ENCODE data around the gene COG7.
"Not testable (repeated sequence)": the region's sequence is repeated elsewhere in the genome, so short reads cannot be mapped to it uniquely, and the experiment has no call there.

The COG7 gene

DNA sequence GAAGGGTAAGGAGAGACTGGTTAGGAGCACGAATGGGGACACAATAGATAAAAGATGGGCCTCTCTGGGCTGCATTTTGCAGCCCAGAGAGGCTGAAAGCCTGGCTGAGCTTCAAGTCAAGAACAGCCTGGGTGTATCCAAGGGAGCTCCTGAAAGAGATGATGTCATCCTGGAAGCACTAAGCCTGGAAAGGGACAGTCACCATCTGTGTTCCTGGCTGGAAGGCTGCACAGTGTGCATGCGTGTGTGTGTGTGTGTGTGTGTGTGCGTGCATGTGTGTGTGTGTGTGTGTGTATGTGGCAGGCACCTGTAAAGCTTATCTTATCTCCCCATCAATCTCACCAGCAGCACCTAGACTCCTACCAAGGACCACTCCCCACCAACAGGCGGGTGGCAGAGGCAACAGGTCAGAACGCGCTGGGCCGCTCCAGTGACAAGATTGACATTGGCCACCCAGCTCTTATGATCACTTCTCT, 44.1 kb downstream of the COG7 start:
- no peak for DNase-seq

DNA sequence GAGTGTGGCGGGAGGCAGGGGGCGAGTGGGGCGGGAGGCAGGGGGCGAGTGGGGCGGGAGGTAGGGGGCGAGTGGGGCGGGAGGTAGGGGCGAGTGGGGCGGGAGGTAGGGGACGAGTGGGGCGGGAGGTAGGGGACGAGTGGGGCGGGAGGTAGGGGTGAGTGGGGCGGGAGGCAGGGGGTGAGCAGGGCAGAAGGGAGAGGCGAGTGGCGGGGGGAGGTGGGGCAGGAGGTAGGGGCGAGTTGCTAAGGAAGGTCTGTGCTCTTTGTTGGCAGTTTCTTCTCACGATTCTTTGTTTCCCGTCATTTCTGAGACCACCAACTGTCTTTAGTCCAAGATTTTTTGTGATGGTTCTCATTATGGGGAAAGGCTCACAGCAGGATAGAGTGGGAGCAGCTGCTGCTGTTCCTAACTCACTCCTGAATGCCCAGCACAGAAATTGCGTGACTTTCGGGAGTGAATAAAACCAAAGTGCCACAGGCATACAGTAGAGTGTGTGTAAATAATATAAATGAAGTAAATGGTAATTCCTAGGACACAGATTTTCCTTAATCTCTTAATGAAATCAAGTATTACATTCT, 44.7 kb downstream of the COG7 start:
- no peak for DNase-seq

DNA sequence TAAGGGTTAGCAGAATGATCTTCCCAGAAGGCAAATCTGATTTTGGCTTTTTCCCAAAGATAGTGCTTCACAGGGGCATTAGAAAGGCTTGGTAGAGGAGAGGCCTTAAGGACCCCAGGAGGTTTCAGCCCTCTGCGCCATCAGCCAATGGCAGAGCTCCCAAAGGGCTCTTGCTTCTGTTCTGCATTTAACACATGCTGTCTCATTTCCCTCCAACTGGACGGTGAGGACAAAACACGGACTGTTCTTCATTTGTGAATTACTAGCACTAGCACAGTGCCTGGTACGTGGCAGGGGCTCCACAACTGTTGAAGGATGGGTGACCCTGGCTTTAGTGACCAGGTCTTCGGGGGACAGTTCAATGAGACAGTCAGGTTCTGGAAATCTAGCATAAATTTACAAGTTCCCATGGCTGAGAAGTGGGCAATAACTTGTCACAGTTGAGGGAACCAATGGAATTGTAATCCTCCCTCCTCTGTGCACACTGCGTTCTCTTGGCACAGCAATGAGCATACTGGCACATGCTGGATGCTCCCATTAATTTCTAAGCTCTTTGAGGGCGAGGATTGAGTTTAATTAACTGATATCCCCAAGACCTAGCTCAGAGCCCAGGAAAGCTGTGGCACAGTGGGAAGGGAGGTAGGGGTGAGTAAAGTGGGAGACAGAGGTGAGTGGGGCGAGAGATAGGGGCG, 45.4 kb downstream of the COG7 start:
- DNase-seq, result no peak

DNA sequence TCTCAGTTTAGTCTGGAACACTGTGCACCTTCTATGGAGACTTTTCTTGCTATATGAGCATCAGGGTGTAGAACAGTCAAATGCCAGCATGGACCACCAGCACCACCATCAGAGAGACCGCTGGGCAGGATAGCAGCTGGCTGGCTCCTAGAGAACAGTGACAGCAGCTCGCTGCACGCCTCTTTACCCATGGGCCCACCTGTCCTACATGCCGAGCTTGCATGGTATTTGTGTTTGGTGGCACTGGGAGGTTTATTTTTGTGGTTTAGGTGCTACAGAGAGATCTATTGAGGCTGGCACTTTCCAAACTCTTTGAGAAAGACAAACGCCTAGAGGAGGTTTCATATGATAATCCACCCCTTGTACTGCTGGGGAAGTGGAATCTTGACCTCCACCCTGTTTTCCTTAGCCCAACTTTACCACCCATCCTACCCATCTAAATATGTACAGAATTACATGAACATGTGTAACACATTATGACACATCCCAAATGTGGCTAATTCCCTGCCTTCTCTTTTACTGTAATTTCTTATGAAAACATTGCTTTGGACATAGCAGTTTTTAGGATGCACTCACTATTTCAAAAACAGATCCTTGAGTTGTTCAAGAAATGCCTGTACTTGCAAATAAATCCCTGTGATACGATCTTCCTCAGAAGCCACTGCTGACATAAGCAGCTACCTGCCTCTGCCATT, 46.3 kb downstream of the COG7 start:
- no peak for DNase-seq

DNA sequence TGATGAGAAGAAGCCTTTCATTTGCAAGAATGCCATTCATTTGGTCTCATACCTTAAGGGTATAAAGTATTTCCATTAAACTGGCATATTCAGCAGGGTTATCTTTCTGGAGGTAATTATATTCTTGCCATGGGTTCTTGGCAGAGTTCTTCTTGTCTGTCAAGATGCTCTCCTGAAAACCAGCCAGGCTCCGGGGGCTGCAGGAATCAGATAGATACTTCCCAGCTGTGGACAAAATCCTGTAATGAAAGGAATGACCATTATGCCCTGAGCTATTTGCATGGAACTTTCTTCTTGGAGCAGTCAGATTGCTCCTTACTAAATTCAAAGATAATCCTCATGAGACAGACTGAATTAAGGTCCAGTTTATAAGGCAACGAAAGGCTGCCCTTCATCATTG, 47.0 kb downstream of the COG7 start:
- DNase-seq, result no peak

DNA sequence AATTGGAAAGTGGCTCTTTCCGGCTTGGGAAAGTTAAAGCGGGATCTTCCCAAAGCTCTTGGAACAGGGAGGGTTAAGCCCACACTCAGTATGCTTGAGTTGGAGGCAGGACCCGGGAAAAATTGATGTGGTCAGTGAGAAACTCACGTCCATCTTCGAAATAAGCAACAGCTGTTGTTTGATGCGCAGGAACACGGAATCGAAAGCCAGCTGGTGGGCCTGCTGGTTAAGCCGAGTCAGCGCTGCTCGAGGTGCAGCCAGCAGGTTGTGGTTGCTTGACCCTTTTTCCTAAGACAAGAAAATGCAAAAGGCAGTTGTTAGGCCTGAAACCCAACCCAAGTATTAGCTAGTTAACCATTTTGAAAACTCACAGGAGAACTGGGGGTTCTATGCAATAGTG, 49.4 kb downstream of the COG7 start:
- DNase-seq, result no peak

DNA sequence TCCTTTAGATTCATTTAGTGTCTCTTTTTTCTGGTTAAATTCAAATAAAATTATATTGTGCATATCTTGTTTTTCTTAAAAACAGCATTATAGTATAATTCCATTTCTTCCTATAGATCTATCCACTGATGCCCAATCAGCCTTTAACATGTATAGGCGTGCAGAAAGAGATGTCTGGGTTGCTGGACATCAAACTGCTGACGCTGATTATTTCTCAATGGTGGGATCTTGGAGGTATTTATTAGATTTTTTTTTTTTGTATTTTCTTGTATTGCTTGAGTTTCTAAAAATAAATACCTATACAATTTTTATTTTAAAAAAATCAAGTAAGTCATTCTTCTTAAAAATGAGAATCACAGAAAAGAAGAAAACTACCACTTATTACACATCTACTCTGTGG, 50.9 kb downstream of the COG7 start:
- DNase-seq, result no peak

DNA sequence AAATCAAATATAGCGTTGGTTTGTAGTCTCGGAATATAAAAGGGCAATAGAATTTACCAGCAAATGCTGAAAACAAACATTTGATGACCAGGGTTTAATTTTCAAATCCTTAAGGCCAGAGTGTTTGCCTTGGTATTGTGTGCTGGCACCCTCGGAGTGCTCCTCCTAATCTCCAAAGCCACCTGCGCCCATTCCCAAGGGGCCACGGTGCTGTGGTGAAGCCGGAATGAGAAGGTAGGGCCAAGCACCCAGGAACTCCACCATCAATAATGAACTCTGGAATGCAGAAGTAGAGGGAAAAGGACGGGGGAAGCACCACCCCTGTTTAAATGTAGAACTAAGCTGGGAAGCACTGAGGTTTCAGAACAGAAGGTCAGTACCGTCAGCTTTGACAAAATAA, 51.9 kb downstream of the COG7 start:
- DNase-seq, result no peak

DNA sequence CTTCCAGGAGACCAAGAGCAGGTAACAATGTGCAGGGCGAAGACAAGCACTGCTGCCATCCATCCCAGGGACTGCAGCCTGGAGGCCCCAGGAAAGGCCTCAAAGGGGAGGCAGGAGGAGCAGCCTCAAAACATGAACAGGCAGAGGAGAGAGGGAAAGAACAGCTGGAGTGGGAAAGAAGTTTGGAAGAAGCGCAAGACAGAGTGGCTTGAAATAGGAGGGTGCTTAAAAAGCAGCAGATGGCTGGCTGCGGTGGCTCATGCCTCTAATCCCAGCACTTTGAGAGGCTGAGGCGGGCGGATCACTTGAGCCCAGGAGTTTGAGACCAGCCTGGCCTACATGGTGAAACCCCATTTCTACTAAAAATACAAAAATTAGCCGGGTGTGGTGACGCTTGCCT, 52.5 kb downstream of the COG7 start:
- DNase-seq, result not testable (repeated sequence)

DNA sequence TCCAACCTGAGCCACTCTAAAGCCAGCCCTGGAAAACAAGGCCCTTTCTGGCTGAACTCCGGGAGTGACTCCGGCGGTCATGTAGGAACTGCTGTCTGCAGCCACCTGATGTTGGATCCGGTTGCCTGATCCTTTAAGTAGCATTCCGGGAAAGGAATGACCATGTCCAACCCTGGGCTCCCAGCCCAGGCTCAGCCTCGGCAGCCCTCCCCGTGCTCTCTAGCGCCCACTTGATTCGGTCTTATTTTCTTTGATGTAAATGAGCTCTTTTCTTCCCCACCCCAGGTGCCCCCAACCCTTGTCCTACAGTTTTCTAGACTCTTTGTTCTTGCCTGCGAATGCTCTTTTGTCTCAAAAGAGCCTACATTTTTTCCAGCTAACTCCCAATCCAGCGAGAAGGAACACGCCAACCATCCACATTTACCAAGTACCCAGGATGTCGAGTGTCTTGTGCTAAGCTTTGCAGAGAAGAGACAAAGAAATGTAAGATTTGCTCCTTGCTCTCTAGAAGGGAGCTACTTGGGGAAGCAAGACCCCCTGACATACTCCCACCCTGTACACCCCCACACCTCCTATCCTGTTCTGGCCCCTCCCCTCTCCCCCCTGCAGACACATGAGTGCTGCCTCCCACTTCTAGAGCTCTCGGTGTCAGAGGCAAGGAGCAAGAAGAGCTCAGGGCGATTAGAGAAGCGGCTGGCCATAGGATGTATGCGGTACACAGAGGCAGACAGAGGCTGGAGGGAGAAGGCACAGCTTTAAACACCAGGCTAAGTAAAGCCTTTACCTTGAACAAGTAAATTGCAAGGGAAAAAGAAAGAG, 53.8 kb downstream of the COG7 start:
- DNase-seq, result no peak

DNA sequence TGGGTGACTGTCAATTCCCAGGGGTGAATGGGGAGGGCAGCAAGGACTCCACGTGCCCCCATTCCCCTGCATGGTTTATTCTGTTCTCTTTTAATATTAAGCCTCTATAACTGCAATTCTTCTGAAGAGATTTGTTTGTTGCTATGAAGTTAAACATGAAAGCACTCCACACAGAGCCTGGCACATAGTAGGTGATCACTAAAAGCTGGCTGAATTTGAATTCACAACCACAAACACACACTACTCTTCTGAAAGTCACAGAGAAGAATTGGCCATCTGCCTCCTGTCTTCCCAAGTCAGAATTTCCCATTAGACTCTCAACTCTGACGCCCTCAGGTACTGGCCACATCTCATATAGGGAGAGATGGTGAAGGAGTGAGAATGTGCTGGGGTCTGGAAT, 55.5 kb downstream of the COG7 start:
- no peak for DNase-seq

DNA sequence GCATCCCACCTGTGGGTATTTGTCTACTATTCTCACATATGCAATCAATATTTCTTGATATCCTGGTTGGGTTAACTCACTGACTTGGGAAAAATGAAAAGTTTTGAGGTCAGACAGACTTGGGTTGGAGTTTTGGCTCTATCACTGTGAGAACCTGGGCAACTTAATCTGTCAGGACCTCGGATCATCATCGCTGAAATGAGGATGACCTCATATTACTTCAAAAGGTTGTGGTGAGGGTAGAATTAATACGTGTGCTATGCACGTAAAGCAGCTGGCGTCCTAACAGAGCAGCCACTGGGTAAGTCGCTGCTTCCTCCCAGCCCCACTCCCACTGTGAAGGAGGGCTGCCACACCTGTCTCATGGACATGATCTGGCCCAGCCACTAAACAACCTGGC, 57.3 kb downstream of the COG7 start:
- no peak for DNase-seq

DNA sequence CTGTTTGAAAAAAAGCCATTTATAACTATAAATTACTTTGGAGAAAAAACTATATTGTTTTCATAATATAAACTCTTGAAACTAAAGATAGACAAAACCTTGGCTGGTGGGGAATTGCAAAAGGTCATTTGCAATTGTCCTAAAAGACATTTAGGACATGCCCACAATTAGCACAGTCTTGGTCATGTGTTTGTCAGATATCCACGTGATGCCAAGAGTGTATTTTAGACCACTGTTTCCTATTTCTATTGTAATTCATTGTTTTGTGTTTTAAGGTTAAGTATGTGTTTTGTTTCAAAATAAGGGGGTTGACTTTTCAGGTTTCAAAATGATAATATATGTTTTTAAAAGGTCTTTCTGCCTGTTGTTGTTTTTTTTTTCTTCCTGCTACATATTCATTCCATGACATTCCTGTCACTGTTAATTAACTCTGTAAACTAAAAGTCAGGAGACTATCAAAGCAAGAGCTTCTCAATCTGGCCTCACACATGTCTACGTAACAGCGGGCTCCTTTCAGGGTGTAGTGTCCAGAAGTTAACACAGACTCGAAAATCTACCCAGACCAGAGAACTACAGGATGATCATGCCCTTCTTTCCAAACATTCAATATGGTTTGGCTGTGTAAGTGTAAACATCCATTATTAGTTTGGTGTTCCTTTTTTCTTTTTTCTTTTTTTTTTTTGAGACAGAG, 58.7 kb downstream of the COG7 start:
- no peak for DNase-seq

DNA sequence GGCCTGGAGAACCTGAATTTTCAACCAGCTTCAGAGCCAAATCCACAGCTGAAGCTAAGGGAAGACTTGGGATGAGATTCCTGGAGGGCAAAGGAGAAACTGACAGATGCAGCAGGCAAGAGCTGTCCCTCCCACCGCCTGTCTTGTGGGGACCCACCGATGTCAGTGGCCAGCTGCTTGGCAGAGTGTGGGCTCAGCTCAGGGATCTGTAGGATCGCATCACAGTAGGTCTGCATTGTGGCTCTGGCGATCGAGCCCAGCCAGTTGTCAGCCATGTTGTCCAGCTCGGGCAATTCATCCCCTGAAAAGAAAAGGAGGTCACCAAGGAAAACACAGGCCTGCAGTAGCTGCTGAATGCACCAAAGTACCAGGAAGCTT, 60.8 kb downstream of the COG7 start:
- DNase-seq, result no peak

DNA sequence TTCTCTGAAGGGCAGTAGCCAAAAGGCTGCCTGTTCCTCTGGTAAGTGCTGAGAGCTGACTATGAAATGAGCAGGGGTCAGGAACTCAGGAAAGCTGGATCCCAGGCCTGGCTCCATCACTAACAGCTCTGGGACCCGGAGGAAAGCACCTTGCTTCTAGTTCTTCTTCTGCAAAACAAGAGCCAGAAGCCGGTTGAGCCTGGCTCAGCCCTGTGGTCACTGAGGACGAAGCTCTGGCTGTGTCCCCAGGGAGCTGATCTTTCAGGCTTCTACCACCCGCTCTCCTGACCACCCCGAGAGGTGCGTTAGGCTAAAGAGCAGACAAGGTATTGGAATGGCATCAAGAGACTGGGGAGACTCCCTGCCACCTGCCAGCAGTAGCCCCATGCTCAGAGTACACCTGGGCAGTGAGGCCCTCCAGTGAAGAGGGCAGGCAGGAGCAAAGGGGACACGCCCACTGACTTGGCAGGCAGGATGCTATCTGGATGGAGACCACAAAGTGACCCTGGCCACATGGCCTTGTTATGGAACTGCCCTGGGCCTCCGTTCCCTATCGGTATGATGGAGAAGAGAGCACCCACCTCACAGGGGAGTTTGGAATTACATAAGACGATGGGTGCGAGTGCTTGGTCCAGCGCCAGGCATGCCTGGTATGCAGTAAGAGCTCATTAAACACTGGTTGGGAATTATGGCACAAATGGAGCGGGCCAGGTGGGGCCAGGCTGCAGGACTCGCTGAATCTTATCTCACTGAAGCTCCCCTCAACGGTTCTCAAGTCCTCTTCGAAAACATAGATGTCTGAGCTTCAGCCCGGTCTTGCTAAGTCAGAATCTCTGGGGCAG, 61.4 kb downstream of the COG7 start:
- no peak for DNase-seq

DNA sequence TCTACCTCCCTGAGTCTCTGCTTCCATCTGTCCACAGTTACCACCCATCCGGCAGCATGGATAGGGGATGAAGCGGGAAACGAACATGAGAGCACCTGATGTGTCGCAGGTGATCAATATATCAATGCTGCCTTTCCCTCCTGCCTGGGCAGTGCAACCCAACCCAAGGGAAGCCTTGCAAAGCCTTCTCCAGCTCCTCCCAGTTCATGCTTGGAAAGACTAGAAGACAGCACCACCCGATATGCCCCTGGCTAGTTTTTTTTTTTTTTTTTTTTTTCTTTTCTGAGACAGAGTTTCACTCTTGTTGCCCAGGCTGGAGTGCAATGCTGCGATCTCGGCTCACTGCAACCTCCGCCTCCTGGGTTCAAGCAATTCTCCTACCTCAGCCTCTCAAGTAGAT, 63.1 kb downstream of the COG7 start:
- DNase-seq, result not testable (repeated sequence)

DNA sequence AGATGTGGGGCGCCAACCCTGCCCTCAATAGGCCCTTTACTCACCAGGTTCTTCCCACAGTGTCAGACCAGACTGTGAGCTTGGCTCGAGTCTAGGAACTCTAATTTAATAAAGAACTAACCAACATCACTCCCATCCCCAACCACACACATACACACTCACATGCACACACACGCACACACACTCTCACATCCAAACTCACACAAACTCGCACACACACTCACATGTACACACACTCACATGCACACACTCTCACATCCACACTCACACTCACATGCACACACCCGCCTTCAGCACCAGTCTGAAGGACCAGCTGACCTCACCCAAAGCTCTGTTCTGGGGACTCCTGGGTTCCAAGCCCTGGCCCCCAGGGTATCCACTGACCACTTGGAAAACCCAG, 63.8 kb downstream of the COG7 start:
- DNase-seq, result no peak

DNA sequence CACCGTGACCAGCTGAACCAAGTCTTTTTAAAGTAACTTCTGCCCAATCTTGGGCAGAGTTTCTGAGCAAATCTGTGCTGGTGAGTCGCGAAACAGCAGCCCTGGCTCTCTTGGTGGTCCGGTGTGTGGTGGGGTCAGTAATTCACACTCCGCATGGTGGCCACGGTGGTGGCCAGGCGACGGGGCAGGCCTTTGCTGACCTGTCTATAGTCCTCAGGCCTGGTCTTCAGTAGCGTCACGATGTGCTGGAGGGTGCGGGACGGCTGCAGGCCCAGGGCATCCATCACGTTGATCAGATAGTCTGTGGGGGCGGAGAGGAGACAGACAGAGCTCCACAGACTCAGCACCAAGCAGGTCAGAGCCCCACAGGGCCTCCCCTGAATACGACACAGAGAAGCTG, 64.2 kb downstream of the COG7 start:
- no peak for DNase-seq

DNA sequence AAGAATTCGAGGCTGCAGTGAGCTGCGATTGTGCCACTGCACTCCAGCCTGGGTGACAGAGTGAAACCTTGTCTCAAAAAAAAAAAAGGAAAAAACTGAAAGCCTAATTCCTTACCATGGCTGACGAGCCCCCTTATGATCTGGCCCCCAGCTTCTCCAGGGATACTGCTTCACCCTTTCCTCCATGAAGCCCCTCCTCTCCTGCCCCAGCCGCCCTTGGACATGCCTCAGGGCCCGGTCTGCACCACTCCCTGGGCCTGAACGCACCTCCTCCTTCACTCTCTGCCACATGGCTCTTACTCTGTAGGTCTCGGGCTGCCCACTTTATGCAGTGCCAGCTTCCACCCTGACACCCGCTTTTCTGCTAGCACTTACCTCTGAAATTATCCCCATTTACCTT, 65.3 kb downstream of the COG7 start:
- no peak for DNase-seq

DNA sequence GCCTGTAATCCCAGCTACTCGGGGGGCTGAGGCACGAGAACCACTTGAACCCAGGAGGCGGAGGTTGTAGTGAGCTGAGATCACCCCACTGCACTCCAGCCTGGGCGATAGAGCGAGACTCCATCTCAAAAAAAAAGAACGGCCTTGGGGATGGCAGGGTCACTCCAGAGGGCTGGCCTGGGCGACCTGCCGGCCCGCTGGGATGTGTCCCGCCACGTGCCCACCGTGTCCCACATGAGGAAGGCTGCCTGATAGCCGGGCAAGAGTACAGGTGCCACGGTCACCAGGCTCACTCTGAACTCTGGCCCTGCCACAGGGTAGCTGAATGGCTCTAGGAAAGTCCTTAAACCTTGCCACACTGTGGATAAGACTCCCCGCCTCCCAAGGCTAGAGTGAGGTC, 67.5 kb downstream of the COG7 start:
- DNase-seq, result no peak

DNA sequence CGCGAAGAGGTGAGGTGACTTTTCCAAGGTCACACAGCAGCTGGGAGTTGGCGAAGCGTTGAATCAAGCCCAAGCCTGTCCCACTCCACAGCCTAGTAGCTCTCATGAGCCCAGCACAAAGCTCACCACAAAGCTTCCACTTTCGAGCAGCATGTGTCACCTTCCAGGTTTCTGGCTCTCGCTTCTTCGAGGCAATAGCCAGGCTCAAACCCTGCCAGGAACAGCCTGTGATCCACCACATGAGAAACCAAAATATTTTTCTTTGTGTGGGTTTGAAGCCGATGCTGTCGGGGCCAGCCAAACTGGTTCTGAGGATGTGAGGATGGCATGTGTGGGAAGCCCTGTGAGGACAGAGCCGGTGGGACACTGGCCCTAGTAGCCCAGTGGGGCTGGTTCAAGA, 68.1 kb downstream of the COG7 start:
- DNase-seq, result no peak

DNA sequence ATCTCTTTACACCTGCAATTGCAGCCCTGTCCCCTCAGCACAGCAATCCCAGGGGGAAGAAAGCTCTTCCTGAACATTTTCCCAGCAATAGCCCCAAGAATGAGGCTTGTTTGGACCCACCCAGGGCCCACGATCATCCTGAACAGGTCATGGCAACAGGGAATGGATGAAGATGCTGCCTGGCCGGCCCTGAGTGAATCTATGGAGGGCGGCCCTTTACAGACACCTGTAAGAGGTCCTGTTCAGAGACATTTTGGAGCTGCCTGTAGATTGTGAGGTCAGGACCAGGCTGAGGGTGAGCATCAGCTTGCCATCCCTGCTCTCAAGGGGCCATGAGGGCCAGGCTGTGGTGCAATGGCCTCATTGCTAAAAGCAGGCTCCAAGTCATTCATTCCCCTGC, 69.1 kb downstream of the COG7 start:
- DNase-seq, result no peak

All from NCI-H1436 treated with DMSO at 0.1 percent for 48 hours (cell line).